ENCODE data around the gene MPPED1.

Gene MPPED1

DNA sequence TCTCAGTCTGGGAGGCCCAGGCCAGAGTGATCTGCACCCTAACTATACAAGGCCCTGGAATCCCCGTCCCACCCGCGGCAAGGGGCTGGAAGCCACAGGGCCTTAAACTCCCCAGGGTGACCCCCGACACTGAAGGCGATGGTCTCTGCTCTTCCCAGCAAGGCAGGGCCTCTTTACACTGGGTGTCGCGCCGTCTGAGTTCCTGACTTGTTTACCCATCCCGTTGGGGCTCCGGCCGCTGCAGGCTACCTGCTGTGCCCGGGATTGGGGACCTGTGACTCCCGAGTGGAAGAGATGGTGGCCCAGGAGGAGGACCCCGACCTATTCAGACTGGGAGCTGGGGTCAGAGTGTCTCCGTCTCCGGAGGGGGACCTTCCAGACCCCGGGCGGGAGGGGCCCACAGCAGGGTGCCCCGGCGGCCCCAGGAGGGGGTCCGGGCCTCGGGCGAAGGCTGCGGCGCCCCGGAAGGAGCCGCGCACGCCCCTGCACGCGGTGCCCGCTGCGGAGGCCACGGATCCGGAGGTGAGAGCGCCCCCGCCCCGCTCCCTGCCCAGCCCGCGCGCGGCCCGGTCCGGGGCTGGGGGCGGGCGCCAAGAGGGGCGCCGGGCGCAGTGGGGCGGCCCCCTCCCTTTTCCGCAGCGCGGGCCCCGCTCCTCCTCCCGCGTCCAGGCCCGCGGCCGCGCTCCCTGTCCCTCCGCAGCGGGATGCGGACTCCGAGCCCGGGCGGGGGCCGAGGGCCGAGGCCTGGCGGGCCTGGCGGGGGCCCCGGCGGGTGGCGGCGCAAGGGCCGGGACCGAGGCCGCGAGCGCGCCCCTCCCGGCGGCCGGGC lies 560 bp upstream of the MPPED1 start:
- no peak for DNase-seq (ENCODE audit: low spot score)

GRCh38 chr22:43412808-43413795 lies 1.3 kb downstream of the MPPED1 start:
- no peak for DNase-seq (ENCODE audit: low spot score)

- DNase-seq (ENCODE audit: low spot score), result no peak
Observed at GRCh38 chr22:43413826-43414225, 2.0 kb downstream of the MPPED1 start.

- DNase-seq (ENCODE audit: low spot score), result no peak
Observed at GRCh38 chr22:43415681-43416080, 3.9 kb downstream of the MPPED1 start.

DNA sequence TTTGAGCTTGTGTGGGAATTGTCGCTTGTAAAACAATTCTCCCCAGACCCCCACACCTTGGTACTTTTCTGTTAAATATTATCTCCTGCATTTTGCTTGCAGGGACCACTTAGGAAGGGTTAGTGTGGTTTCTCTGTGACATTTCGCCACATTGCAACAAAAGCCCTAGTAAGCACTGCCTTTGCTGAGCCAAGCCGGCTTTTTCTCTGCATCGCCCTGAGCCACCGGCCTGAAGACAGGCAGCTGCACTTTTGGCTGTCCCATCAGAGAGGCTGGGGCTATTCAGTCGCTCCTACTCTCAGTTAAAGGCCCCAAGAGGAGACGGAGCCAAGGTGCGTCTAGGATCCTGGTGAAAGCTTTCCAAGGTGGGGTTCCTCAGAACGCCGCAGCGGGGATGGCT lies 5.7 kb downstream of the MPPED1 start:
- DNase-seq (ENCODE audit: low spot score), result no peak

DNA sequence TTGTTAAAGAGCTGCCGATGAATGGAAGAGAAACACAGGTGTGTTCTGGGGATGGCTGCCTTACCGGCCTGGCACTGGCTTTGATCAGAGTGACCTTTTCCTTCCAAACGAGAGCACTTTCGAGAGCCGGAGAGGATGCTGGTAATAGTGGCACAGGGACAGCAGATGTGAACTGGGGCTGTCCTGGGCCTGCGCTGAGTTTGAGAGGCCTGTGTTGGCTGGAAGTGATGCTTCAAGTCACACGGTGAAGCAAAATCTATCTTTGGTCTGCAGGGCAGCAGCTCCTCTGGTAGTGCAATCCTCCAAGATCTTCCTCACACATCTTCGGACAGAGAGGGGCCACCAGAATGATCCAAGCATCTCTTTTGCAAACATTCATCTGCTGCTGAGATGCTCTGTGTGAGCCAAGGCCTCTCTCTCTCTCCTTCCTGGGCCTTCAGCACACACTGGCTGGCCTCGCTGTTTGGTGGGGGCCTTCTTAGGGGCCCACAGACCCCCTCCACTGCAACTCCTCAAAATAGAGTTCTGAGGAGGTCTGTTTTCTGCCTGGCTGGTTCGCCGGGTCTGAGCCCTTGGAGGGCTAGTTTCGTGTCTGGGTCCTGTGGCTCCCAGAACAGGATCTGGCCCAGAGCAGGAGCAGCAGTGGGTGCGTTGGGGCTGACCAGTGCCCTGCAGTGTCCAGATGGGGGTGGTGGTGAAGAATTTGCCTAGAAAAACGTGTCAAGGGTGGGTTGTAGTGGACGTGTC lies 6.4 kb downstream of the MPPED1 start:
- DNase-seq (ENCODE audit: low spot score), result no peak

- DNase-seq (ENCODE audit: low spot score), result no peak
Observed at GRCh38 chr22:43419371-43420080, 7.7 kb downstream of the MPPED1 start.

DNA sequence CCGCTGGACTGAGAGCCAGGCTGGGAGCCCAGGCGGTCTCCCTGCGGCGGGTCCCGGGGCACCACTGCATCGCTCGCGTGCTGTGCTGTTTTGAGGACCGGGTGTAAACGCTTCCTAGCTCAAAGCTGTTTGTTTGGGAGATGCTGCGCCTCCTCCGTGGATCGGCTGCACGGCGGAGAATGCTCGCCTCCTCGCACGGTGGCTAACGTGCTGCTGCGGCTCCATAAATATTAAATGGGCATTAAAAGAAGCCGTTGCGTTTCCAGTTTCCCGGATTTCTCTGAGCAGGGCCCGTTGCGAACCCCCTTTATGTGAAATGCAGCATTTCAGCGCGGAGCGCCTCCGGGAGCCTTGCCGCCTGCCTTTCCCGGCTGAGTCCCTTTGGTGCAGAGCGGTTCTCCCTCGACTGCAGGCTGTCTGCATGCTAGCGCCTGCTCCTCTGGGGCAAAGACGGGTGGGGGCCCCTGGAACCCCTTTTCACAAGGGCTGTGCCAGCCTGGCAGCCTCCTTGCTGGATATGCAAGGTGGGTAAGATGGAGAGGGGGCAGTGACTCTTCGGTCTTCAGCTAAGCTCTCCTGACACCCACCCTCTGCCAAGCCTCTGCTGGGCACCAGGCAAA lies 9.3 kb downstream of the MPPED1 start:
- DNase-seq (ENCODE audit: low spot score), result no peak

DNA sequence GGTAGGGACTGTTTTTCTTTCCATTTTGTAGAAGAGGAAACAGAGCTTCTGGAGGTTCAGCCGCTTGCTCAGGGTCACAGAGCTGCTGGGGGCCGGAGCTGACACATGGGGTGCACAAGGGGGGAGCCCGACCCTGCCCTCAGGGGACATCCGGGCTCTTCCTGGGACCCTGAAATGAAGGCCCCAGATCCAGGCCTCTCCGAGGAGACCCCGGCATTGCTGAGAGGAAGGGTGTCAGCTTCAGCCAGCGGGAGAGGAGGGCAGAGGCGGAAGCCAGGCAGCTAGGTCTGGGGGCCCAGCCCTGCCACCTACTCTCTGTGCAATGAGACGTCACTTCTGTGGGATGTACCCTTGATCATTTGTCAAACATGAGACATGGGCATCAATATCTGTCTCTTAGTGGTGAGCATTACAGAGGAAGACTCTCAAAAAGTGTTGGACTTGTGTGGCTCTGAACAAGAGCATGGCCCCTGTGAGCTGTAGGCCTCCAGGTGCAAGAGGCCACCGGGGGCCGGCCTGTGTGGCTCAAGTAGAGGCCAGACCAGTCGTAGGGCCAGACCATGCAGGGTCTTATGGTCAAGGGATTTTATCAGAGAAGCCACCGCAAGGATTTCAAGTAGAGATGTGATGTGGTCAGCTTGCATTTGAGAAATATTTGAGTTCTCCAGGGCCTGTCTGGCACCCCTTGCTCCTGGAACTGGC lies 10.3 kb downstream of the MPPED1 start:
- DNase-seq (ENCODE audit: low spot score), result no peak

GRCh38 chr22:43423046-43423445 lies 11.2 kb downstream of the MPPED1 start:
- DNase-seq (ENCODE audit: low spot score), result no peak

DNA sequence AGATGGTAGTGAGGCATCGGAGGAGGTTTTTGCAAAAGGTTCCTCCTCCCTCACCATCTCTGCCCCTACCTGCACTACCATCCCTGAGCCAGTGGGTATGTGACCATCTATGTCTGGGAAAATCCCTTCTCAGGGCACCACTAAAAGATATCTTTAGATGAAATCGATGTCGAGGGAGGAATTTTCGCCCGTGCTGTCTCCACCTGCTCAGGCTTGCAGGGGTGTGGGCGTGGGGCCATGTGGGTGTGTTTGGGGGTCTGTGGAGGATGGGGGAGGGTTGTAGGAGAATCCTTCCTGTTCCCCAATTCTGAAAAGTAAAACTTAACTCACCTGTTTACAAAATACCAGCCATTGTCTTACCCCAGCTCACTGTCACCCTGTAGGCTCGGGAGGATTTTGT lies 12.4 kb downstream of the MPPED1 start:
- no peak for DNase-seq (ENCODE audit: low spot score)

- no peak for DNase-seq (ENCODE audit: low spot score)
Observed at GRCh38 chr22:43424666-43425630, 13.1 kb downstream of the MPPED1 start.

DNA sequence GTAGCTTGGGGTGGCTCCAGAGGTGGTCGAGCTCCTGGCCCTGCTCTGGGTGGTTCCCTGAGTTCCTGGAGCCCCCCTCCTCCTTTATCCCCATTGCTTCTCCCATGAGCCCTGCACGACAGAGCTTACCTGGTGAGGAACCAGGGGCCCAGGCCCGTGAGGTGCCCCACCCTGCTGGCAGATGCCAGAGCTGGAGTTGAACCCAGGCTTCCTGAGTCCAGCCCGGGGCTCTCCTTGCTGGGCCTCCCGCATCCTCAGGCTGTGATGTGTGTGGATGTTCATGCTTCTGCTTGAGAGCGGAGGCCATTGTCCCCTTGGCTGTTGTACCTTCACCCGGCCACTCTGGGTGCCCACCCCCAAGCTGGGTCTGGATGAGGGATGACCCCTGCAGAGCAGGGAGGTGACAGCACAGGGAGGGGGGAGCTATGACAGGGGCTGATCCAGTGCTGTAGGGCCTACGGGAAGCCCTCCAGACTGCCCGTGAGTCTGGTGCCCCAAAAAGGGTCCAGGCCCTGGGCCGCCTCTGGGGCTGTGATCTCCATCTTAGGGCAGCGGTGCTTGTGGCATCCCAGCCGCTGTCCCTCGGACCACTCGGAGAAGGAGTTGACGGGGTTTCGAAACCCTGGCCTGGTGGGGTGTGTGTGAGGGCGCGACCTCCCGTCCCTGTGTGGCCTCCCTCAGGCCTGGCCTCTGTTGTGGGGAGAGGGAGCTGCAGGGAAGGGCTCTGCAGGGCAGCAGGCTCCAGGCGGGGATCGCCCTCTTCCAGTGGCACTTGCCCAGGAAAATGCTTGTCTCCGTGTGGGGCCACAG lies 14.4 kb downstream of the MPPED1 start:
- no peak for DNase-seq (ENCODE audit: low spot score)

- no peak for DNase-seq (ENCODE audit: low spot score)
Observed at GRCh38 chr22:43426816-43427215, 15.0 kb downstream of the MPPED1 start.

- no peak for DNase-seq (ENCODE audit: low spot score)
Observed at GRCh38 chr22:43427296-43428004, 15.6 kb downstream of the MPPED1 start.

GRCh38 chr22:43428005-43428485 lies 16.2 kb downstream of the MPPED1 start:
- DNase-seq (ENCODE audit: low spot score), result no peak

- DNase-seq (ENCODE audit: low spot score), result no peak
Observed at GRCh38 chr22:43428521-43428920, 16.7 kb downstream of the MPPED1 start.

- no peak for DNase-seq (ENCODE audit: low spot score)
Observed at GRCh38 chr22:43429426-43429825, 17.6 kb downstream of the MPPED1 start.
